K562 (cell line): Measurements from ENCODE around the gene IL18RAP. TPM values are rescaled to one million over a fixed set of nuclear protein-coding genes. Genes with fewer than 3 reads are reported as not detected.

Experiments
- ATF7 ChIP-seq: fragments of 450-650 bp; IDR thresholded peaks from 2 replicates; pipeline ENCODE4 v1.7.1; 2014; ENCODE audit warnings: mild to moderate bottlenecking, moderate library complexity
- BRCA1 ChIP-seq, 2 experiments: fragments of 450-650 bp in 1 of 2; sonication (generic) in 1 of 2; formaldehyde crosslinking in 1 of 2; IDR thresholded peaks; 2 replicates each; pipeline versions ENCODE4 v1.5.0 to v1.6.1; 2017 to 2020; ENCODE audit warnings: mild to moderate bottlenecking in 1 of 2, missing genetic modification reagents in 1 of 2
- HDAC3 ChIP-seq: fragments of 450-650 bp; IDR thresholded peaks from 2 replicates; pipeline ENCODE4 v1.6.1; 2018; ENCODE audit warnings: borderline replicate concordance, mild to moderate bottlenecking, moderate library complexity; ENCODE audit not compliant: partially characterized antibody
- HMG20B ChIP-seq: fragments of 250-450 bp; sonication (Bioruptor Pico); IDR thresholded peaks from 2 replicates; pipeline ENCODE4 v1.5.0; 2021; ENCODE audit warnings: mild to moderate bottlenecking
- KLF10 ChIP-seq: fragments of 250-450 bp; sonication (Bioruptor Pico); IDR thresholded peaks from 2 replicates; pipeline ENCODE4 v1.6.1; 2021; ENCODE audit warnings: matching md5 sums
- LARP7 ChIP-seq: fragments of 450-650 bp; IDR thresholded peaks from 2 replicates; pipeline ENCODE4 v1.6.1; 2016
- MYBL2 ChIP-seq, 2 experiments: fragments of 450-650 bp in 1 of 2; sonication (generic) in 1 of 2; formaldehyde crosslinking in 1 of 2; IDR thresholded peaks; 2 replicates each; pipeline versions ENCODE4 v1.6.1 to v1.8.1; 2017 to 2022; ENCODE audit warnings: borderline replicate concordance in 1 of 2, inconsistent platforms in 1 of 2, low read depth in 1 of 2, mild to moderate bottlenecking in 1 of 2, missing genetic modification reagents in 1 of 2, moderate library complexity in 1 of 2
- NCOA2 ChIP-seq, 2 experiments: fragments of 450-650 bp; IDR thresholded peaks; 2 replicates each; pipeline ENCODE4 v1.6.1; 2018; ENCODE audit warnings: mild to moderate bottlenecking in 2 of 2, moderate library complexity in 1 of 2; ENCODE audit not compliant: partially characterized antibody in 2 of 2
- ZNF146 ChIP-seq: IDR thresholded peaks from one replicate; pipeline ENCODE4 v1.6.1; 2018; ENCODE audit warnings: missing compliant biosample characterization; ENCODE audit not compliant: unreplicated experiment
- polyA plus RNA-seq, 8 experiments: library from polyadenylated mRNA; depleted of rRNA in 4 of 8; stranded (reverse) in 5 of 8; unstranded in 3 of 8; fragments of >200 nt; fragmentation: Nextera tagmentation in 2 of 8; fragmentation: Illumina TruSeq in 1 of 8; extraction: Ambion mirVana in 2 of 8; extraction: Trizol in 1 of 8; gene quantifications; 2 replicates each; pipeline versions ENCODE4 v1.2.1 to v1.2.3, GENCODE V29; 2011 to 2014; ENCODE audit warnings: inconsistent platforms in 1 of 8, missing spikeins in 1 of 8
- total RNA-seq, 7 experiments: library from RNA; depleted of rRNA in 6 of 7; stranded (reverse); fragments of >200 nt in 6 of 7; fragmentation: Illumina TruSeq in 2 of 7; extraction: Trizol in 2 of 7; gene quantifications; 2 replicates each; pipeline versions ENCODE4 v1.2.1 to v1.2.3, GENCODE V29; 2011 to 2021; ENCODE audit warnings: low replicate concordance in 1 of 7
- TF ChIP-seq, protein P1 (sequence below): fragments of 450-650 bp; IDR thresholded peaks from 2 replicates; pipeline ENCODE4 v1.7.0; 2016; ENCODE audit warnings: borderline replicate concordance
- TF ChIP-seq, protein P2 (sequence below): fragments of 250-450 bp; sonication (Bioruptor Pico); IDR thresholded peaks from 2 replicates; pipeline ENCODE4 v1.8.0; 2021; ENCODE audit warnings: moderate library complexity, mild to moderate bottlenecking, inconsistent platforms
- TF ChIP-seq, protein P3 (sequence below): conservative IDR thresholded peaks from 2 replicates; pipeline ENCODE4 v1.6.1; 2011; ENCODE audit warnings: low read depth, mild to moderate bottlenecking, low read length; ENCODE audit not compliant: control insufficient read depth
- TF ChIP-seq, protein P4 (sequence below), 2 experiments: fragments of 150-350 bp in 1 of 2; IDR thresholded peaks; 2 replicates each; pipeline ENCODE4 v1.6.1; 2012 to 2016; ENCODE audit warnings: low read depth in 2 of 2, low read length in 2 of 2, mild to moderate bottlenecking in 1 of 2, moderate library complexity in 1 of 2
- TF ChIP-seq, protein P5 (sequence below): fragments of 450-650 bp; formaldehyde crosslinking; IDR thresholded peaks from 2 replicates; pipeline ENCODE4 v1.4.0; 2022; ENCODE audit warnings: missing genetic modification characterization
- TF ChIP-seq, protein P6 (sequence below), 2 experiments: fragments of 450-650 bp in 1 of 2; sonication (generic) in 1 of 2; formaldehyde crosslinking; conservative IDR thresholded peaks; 2 replicates each; pipeline versions ENCODE4 v1.4.0 to v1.8.1; 2020 to 2022; ENCODE audit warnings: mild to moderate bottlenecking in 1 of 2, missing genetic modification reagents in 1 of 2

Gene IL18RAP
- total and polyA plus RNA-seq, 9 of the 15 experiments (the other 6 are each of a cell fraction or from before 2014, with no cell fraction given): 1.1 to 20.5 (median 5.8) TPM

DNA sequence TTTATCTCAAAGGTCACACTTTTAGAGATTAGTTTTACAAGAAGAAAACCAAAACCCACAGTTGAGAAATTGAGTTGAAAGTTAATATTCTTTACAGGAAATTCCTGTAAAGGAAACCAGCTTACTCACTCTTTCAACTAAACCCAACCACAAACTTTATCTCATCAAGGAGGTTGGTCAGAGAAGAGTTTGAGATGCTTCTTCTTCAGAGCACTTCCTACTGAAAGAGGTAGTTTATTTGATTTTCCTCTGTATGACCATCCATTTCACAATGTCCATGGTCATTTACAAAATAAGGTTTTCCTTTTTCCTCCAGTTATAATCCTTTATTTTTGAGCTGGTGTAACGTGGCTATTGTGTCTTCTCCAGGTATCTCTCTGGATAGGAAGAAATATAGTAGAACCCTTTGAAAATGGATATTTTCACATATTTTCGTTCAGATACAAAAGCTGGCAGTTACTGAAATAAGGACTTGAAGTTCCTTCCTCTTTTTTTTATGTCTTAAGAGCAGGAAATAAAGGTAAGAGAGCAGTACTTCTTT, 4.5 kb upstream of the IL18RAP start (continued):
- TF ChIP-seq, protein P1, sequence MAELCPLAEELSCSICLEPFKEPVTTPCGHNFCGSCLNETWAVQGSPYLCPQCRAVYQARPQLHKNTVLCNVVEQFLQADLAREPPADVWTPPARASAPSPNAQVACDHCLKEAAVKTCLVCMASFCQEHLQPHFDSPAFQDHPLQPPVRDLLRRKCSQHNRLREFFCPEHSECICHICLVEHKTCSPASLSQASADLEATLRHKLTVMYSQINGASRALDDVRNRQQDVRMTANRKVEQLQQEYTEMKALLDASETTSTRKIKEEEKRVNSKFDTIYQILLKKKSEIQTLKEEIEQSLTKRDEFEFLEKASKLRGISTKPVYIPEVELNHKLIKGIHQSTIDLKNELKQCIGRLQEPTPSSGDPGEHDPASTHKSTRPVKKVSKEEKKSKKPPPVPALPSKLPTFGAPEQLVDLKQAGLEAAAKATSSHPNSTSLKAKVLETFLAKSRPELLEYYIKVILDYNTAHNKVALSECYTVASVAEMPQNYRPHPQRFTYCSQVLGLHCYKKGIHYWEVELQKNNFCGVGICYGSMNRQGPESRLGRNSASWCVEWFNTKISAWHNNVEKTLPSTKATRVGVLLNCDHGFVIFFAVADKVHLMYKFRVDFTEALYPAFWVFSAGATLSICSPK: no peak
- TF ChIP-seq ATF7 (peak; percentile 58; the same call in 1 of the 2 replicates), HMG20B (CRISPR knock-in tag) (no peak), BRCA1 (IDR thresholded peaks at IDR 0.05) (no peak), BRCA1 (CRISPR knock-in tag; IDR thresholded peaks at IDR 0.05) (no peak), KLF10 (CRISPR knock-in tag) (no peak), ZNF146 (CRISPR knock-in tag) (no peak), HDAC3 (no peak), LARP7 (no peak), MYBL2 (IDR thresholded peaks at IDR 0.05; ENCODE audit: low read depth) (no peak), MYBL2 (CRISPR knock-in tag; IDR thresholded peaks at IDR 0.05; ENCODE audit: borderline replicate concordance) (no peak), NCOA2 (IDR thresholded peaks at IDR 0.05; ENCODE audit: partially characterized antibody in 2 of 2) (no peak)
- TF ChIP-seq, protein P2, sequence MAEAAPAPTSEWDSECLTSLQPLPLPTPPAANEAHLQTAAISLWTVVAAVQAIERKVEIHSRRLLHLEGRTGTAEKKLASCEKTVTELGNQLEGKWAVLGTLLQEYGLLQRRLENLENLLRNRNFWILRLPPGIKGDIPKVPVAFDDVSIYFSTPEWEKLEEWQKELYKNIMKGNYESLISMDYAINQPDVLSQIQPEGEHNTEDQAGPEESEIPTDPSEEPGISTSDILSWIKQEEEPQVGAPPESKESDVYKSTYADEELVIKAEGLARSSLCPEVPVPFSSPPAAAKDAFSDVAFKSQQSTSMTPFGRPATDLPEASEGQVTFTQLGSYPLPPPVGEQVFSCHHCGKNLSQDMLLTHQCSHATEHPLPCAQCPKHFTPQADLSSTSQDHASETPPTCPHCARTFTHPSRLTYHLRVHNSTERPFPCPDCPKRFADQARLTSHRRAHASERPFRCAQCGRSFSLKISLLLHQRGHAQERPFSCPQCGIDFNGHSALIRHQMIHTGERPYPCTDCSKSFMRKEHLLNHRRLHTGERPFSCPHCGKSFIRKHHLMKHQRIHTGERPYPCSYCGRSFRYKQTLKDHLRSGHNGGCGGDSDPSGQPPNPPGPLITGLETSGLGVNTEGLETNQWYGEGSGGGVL: no peak
- TF ChIP-seq, protein P3, sequence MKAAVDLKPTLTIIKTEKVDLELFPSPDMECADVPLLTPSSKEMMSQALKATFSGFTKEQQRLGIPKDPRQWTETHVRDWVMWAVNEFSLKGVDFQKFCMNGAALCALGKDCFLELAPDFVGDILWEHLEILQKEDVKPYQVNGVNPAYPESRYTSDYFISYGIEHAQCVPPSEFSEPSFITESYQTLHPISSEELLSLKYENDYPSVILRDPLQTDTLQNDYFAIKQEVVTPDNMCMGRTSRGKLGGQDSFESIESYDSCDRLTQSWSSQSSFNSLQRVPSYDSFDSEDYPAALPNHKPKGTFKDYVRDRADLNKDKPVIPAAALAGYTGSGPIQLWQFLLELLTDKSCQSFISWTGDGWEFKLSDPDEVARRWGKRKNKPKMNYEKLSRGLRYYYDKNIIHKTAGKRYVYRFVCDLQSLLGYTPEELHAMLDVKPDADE: no peak
- TF ChIP-seq, protein P4, sequence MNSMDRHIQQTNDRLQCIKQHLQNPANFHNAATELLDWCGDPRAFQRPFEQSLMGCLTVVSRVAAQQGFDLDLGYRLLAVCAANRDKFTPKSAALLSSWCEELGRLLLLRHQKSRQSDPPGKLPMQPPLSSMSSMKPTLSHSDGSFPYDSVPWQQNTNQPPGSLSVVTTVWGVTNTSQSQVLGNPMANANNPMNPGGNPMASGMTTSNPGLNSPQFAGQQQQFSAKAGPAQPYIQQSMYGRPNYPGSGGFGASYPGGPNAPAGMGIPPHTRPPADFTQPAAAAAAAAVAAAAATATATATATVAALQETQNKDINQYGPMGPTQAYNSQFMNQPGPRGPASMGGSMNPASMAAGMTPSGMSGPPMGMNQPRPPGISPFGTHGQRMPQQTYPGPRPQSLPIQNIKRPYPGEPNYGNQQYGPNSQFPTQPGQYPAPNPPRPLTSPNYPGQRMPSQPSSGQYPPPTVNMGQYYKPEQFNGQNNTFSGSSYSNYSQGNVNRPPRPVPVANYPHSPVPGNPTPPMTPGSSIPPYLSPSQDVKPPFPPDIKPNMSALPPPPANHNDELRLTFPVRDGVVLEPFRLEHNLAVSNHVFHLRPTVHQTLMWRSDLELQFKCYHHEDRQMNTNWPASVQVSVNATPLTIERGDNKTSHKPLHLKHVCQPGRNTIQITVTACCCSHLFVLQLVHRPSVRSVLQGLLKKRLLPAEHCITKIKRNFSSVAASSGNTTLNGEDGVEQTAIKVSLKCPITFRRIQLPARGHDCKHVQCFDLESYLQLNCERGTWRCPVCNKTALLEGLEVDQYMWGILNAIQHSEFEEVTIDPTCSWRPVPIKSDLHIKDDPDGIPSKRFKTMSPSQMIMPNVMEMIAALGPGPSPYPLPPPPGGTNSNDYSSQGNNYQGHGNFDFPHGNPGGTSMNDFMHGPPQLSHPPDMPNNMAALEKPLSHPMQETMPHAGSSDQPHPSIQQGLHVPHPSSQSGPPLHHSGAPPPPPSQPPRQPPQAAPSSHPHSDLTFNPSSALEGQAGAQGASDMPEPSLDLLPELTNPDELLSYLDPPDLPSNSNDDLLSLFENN (IDR thresholded peaks at IDR 0.05; ENCODE audit: low read depth in 2 of 2, low read length in 2 of 2): no peak
- TF ChIP-seq, protein P5, sequence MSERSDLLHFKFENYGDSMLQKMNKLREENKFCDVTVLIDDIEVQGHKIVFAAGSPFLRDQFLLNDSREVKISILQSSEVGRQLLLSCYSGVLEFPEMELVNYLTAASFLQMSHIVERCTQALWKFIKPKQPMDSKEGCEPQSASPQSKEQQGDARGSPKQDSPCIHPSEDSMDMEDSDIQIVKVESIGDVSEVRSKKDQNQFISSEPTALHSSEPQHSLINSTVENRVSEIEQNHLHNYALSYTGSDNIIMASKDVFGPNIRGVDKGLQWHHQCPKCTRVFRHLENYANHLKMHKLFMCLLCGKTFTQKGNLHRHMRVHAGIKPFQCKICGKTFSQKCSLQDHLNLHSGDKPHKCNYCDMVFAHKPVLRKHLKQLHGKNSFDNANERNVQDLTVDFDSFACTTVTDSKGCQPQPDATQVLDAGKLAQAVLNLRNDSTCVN (CRISPR knock-in tag): no peak
- TF ChIP-seq, protein P6, sequence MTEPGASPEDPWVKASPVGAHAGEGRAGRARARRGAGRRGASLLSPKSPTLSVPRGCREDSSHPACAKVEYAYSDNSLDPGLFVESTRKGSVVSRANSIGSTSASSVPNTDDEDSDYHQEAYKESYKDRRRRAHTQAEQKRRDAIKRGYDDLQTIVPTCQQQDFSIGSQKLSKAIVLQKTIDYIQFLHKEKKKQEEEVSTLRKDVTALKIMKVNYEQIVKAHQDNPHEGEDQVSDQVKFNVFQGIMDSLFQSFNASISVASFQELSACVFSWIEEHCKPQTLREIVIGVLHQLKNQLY (CRISPR knock-in tag; conservative IDR thresholded peaks at IDR 0.05): no peak
